Panc1 (cell line): ENCODE results near the gene ENTPD1. TPM values are rescaled to one million over a fixed set of nuclear protein-coding genes. Genes with fewer than 3 reads are reported as not detected.

ENCODE experiments used
- ATAC-seq: fragments of 200-7000 bp; cut with Tn5 transposase; 2 replicates; pipeline ENCODE4 v1.9.1; 2020; ENCODE audit warnings: mild to moderate bottlenecking, moderate library complexity
- BruUV-seq: library from RNA; stranded (reverse); fragments of 400-500 nt; replicated peaks from 2 replicates; lab custom pipeline; 2021; lab: Mats Ljungman, UMichigan
- CTCF ChIA-PET: fragments of 300-600 bp; sonication (Branson Sonifier 250); formaldehyde crosslinking; loops from one replicate; lab custom pipeline; 2022; ENCODE audit warnings: antibody characterized with exemption; lab: Charles Lee
- POLR2A ChIA-PET: fragments of 300-600 bp; sonication (Branson Sonifier 250); formaldehyde crosslinking; loops from one replicate; lab custom pipeline; 2022; ENCODE audit warnings: antibody characterized with exemption; lab: Charles Lee
- DNase-seq: peaks from one replicate; pipeline ENCODE4 v3.0.0-alpha.2; 2010; ENCODE audit warnings: low read depth, low spot score
- H3K27ac ChIP-seq: 2 replicates; pipeline ENCODE4 v1.5.1; 2011; ENCODE audit warnings: mild to moderate bottlenecking, low read length, inconsistent platforms
- H3K27me3 ChIP-seq: fragments of 200-500 bp; sonication (Bioruptor generic); 2 replicates; pipeline ENCODE4 v1.6.0; 2014; ENCODE audit warnings: low read length, inconsistent platforms; ENCODE audit not compliant: control insufficient read depth, insufficient read depth
- H3K36me3 ChIP-seq: fragments of 200-500 bp; sonication (Bioruptor generic); 2 replicates; pipeline ENCODE4 v1.5.1; 2014; ENCODE audit warnings: inconsistent platforms, mild to moderate bottlenecking, low read length, moderate library complexity; ENCODE audit not compliant: control insufficient read depth, insufficient read depth
- H3K4me1 ChIP-seq: 2 replicates; pipeline ENCODE4 v1.5.1; 2011; ENCODE audit warnings: inconsistent platforms, mild to moderate bottlenecking, low read length, moderate library complexity; ENCODE audit not compliant: control insufficient read depth, insufficient read depth
- H3K4me3 ChIP-seq, 2 experiments: 2 replicates each; pipeline ENCODE4 v1.5.1; 2011 to 2012; ENCODE audit warnings: low read depth in 2 of 2, low read length in 2 of 2, mild to moderate bottlenecking in 2 of 2, inconsistent platforms in 1 of 2, moderate library complexity in 1 of 2
- H3K9me3 ChIP-seq: fragments of 200-500 bp; sonication (Bioruptor generic); 2 replicates; pipeline ENCODE4 v1.5.1; 2014; ENCODE audit warnings: low read depth, mild to moderate bottlenecking, inconsistent platforms, low read length, moderate library complexity; ENCODE audit not compliant: control insufficient read depth, insufficient read depth
- POLR2AphosphoS5 ChIP-seq: IDR thresholded peaks from 2 replicates; pipeline ENCODE4 v1.6.1; 2012; ENCODE audit warnings: mild to moderate bottlenecking, low read depth, low read length, moderate library complexity
- REST ChIP-seq, 2 experiments: IDR thresholded peaks; 2 replicates each; pipeline ENCODE4 v1.6.1; 2011 to 2012; ENCODE audit warnings: low read depth in 2 of 2, control low read depth in 1 of 2, low read length in 1 of 2, mild to moderate bottlenecking in 1 of 2, moderate library complexity in 1 of 2; ENCODE audit not compliant: insufficient read depth in 1 of 2
- SIN3A ChIP-seq: IDR thresholded peaks from 2 replicates; pipeline ENCODE4 v1.6.1; 2012; ENCODE audit warnings: low read depth, mild to moderate bottlenecking, low read length, moderate library complexity, borderline replicate concordance; ENCODE audit not compliant: insufficient read depth
- TCF7L2 ChIP-seq: IDR thresholded peaks from 2 replicates; pipeline ENCODE4 v1.6.1; 2011; ENCODE audit warnings: mild to moderate bottlenecking, low read depth, low read length, inconsistent platforms
- in situ Hi-C: cut with HindIII; loops from 2 replicates; pipeline ENCODE4 v1.10.0; 2016; ENCODE audit warnings: low sequenced_read_pairs, low pct_unique_long_range_greater_than_20kb
- intact Hi-C: fragments of 100-400 bp; cut with micrococcal nuclease; formaldehyde crosslinking; loops from one replicate; pipeline ENCODE4 v1.10.0; 2022; ENCODE audit not compliant: unreplicated experiment
- total RNA-seq: library from RNA; stranded (reverse); gene quantifications from one replicate; pipeline ENCODE4 v1.2.1, GENCODE V29; 2021; ENCODE audit not compliant: unreplicated experiment
- TF ChIP-seq, protein P1 (sequence below): fragments of 450-650 bp; IDR thresholded peaks from 2 replicates; pipeline ENCODE4 v1.5.1; 2017; ENCODE audit warnings: mild to moderate bottlenecking

ENTPD1 gene
- total RNA-seq, 1 experiment from 2014 or later, result 0.31 TPM

GRCh38 chr10:95792211-95792780, 36.3 kb downstream of the ENTPD1 start:
- no peak overlapping the region for H3K27ac ChIP-seq
- peaks cover 9% of the 10 kb centered on the region; the same call in 1 of the 2 replicates for H3K27me3 ChIP-seq
- ATAC-seq (no peak), DNase-seq (no peak)
- in situ Hi-C loops (no loop called here), intact Hi-C loops (no loop called here)
- ChIA-PET POLR2A (no interaction called here), CTCF (no interaction called here)
- no peak overlapping the region for H3K4me3 ChIP-seq
- H3K9me3 ChIP-seq, result no peaks in the 10 kb centered on the region
- no peak for TF ChIP-seq POLR2AphosphoS5
- TF ChIP-seq SIN3A, result no peak
- BruUV-seq, result no TSS peak
- H3K36me3 ChIP-seq, result no peaks in the 10 kb centered on the region
- H3K4me1 ChIP-seq, result no peaks in the 10 kb centered on the region

DNA sequence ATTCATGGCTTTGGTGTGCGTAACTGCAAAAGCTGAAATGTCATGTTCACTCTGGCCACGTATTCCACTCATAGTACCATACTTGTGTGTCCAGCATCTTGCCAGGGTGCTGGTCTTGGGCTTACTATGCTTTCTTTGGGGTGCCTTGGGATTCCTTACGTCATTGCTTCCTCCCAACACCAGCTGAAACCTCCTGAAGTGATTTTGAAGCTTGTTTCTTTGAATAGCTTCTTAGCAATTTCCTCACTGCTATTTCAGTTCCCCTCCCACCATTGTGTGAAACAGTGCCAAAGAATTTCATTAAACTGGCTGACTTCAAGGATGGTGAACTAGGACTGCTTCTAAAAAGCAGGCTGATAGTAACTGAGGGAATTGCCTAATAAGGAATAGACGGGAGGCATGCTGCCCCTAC, 36.9 kb downstream of the ENTPD1 start:
- no peak overlapping the region for H3K4me3 ChIP-seq
- CTCF ChIA-PET, result no interaction called here
- no peak for TF ChIP-seq SIN3A
- TF ChIP-seq REST (IDR thresholded peaks at IDR 0.05; ENCODE audit: insufficient read depth in 1 of 2, low read depth in 2 of 2, low read length in 1 of 2), result no peak
- TF ChIP-seq POLR2AphosphoS5, result no peak
- TF ChIP-seq, protein P1, sequence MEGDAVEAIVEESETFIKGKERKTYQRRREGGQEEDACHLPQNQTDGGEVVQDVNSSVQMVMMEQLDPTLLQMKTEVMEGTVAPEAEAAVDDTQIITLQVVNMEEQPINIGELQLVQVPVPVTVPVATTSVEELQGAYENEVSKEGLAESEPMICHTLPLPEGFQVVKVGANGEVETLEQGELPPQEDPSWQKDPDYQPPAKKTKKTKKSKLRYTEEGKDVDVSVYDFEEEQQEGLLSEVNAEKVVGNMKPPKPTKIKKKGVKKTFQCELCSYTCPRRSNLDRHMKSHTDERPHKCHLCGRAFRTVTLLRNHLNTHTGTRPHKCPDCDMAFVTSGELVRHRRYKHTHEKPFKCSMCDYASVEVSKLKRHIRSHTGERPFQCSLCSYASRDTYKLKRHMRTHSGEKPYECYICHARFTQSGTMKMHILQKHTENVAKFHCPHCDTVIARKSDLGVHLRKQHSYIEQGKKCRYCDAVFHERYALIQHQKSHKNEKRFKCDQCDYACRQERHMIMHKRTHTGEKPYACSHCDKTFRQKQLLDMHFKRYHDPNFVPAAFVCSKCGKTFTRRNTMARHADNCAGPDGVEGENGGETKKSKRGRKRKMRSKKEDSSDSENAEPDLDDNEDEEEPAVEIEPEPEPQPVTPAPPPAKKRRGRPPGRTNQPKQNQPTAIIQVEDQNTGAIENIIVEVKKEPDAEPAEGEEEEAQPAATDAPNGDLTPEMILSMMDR, result no peak
- TF ChIP-seq TCF7L2, result no peak
- H3K27me3 ChIP-seq, result peaks cover 9% of the 10 kb centered on the region; the same call in 1 of the 2 replicates
- no peaks in the 10 kb centered on the region for H3K36me3 ChIP-seq
- H3K4me1 ChIP-seq, result no peaks in the 10 kb centered on the region
- in situ Hi-C loops (no loop called here), intact Hi-C loops (no loop called here)
- DNase-seq, result no peak
- POLR2A ChIA-PET, result no interaction called here
- no peak for ATAC-seq
- no TSS peak for BruUV-seq
- no peak overlapping the region for H3K27ac ChIP-seq
- no peaks in the 10 kb centered on the region for H3K9me3 ChIP-seq

DNA sequence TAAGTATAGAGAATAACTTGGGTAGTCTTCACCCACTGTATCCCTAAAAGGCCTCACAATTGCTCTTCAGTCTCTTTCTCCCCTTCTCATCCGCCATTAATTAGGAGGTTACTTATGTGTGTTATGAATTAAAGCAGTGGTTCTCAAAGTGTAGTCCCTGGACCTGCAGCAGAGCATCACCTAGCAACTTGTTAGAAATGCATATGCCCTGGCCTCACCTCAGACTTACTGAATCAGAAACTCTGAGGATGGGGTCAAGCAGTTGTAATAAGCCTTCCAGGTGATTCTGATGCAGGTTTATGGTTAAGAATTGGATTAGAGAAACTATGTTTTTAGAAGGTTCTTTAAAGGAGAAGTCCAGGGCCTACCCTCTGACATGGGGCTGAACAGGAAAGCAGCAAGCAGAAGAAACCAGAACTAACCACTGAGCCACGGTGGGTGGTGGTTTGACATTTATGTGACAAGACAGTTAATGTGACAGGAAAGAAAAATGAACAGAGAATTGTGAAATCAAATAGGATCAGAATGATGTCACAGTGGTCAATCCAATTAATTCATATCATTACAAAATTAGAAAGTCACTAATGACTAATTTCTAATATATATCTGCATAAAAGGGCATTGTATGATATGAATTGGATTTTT, 37.6 kb downstream of the ENTPD1 start:
- intact Hi-C loops, result no loop called here
- CTCF ChIA-PET, result no interaction called here

More for the DNA sequence above, 37.6 kb downstream of the ENTPD1 start:
- H3K4me3 ChIP-seq, result no peak overlapping the region
- ATAC-seq (no peak), DNase-seq (no peak)
- H3K27me3 ChIP-seq, result peaks cover 9% of the 10 kb centered on the region; the same call in 1 of the 2 replicates
- no peaks in the 10 kb centered on the region for H3K9me3 ChIP-seq
- in situ Hi-C loops, result no loop called here
- TF ChIP-seq, protein P1, result no peak
- no peak for TF ChIP-seq SIN3A
- TF ChIP-seq POLR2AphosphoS5, result no peak
- no peak for TF ChIP-seq REST (IDR thresholded peaks at IDR 0.05; ENCODE audit: insufficient read depth in 1 of 2, low read depth in 2 of 2, low read length in 1 of 2)
- TF ChIP-seq TCF7L2, result no peak
- BruUV-seq, result no TSS peak
- no peaks in the 10 kb centered on the region for H3K4me1 ChIP-seq
- no peak overlapping the region for H3K27ac ChIP-seq
- H3K36me3 ChIP-seq, result no peaks in the 10 kb centered on the region
- POLR2A ChIA-PET, result no interaction called here
